Loucy (cell line): ENCODE measurements around the gene MAPKBP1.

Experiments
- H2AFZ ChIP-seq: fragments of 200-600 bp; sonication (generic); 2 replicates; pipeline ENCODE4 v1.6.0; 2016; ENCODE audit warnings: antibody characterized with exemption, mild to moderate bottlenecking, low read length, moderate library complexity
- H3F3A ChIP-seq: fragments of 200-600 bp; 2 replicates; pipeline ENCODE4 v1.6.0; 2016; ENCODE audit warnings: antibody characterized with exemption, low read depth, mild to moderate bottlenecking
- H3K27me3 ChIP-seq: fragments of 200-600 bp; sonication (generic); 2 replicates; pipeline ENCODE4 v1.6.1; 2014; ENCODE audit warnings: low read length, mild to moderate bottlenecking; ENCODE audit not compliant: insufficient read depth, poor library complexity, severe bottlenecking
- H3K36me3 ChIP-seq: fragments of 200-600 bp; sonication (generic); 2 replicates; pipeline ENCODE4 v1.6.1; 2016; ENCODE audit warnings: low read length; ENCODE audit not compliant: insufficient read depth
- H3K4me1 ChIP-seq: fragments of 200-600 bp; sonication (generic); 2 replicates; pipeline ENCODE4 v1.5.1; 2014; ENCODE audit warnings: low read length, mild to moderate bottlenecking; ENCODE audit not compliant: insufficient read depth, poor library complexity, severe bottlenecking
- H3K4me2 ChIP-seq: fragments of 200-600 bp; sonication (generic); 2 replicates; pipeline ENCODE4 v1.6.0; 2014; ENCODE audit warnings: antibody characterized with exemption, low read length, low read depth, mild to moderate bottlenecking; ENCODE audit not compliant: poor library complexity, severe bottlenecking
- H3K4me3 ChIP-seq: fragments of 200-600 bp; sonication (generic); 2 replicates; pipeline ENCODE4 v1.5.1; 2014; ENCODE audit warnings: low read length, mild to moderate bottlenecking, mixed read lengths; ENCODE audit not compliant: poor library complexity, severe bottlenecking
- H3K79me2 ChIP-seq: fragments of 200-600 bp; sonication (generic); 2 replicates; pipeline ENCODE4 v1.6.1; 2014; ENCODE audit warnings: low read length; ENCODE audit not compliant: insufficient read depth
- H3K9ac ChIP-seq: fragments of 200-600 bp; sonication (generic); 2 replicates; pipeline ENCODE4 v1.6.0; 2014; ENCODE audit warnings: mild to moderate bottlenecking, low read depth, low read length, moderate library complexity; ENCODE audit not compliant: poor library complexity, severe bottlenecking
- H3K9me2 ChIP-seq: fragments of 200-600 bp; sonication (generic); replicated peaks from 2 replicates; pipeline ENCODE4 v1.6.1; 2016; ENCODE audit warnings: low read depth, low read length, mixed read lengths
- H3K9me3 ChIP-seq: fragments of 200-600 bp; sonication (generic); 2 replicates; pipeline ENCODE4 v1.6.1; 2014; ENCODE audit warnings: mild to moderate bottlenecking, antibody characterized with exemption, low read length, low read depth; ENCODE audit not compliant: insufficient read depth
- H4K20me1 ChIP-seq: fragments of 200-600 bp; sonication (generic); 2 replicates; pipeline ENCODE4 v1.6.0; 2014; ENCODE audit warnings: antibody characterized with exemption, low read length, mild to moderate bottlenecking; ENCODE audit not compliant: insufficient read depth, poor library complexity, severe bottlenecking
- EZH2phosphoT487 ChIP-seq: fragments of 200-600 bp; IDR thresholded peaks from 2 replicates; pipeline ENCODE4 v1.6.1; 2018; ENCODE audit warnings: antibody characterized with exemption, mild to moderate bottlenecking, moderate library complexity, borderline replicate concordance
- TF ChIP-seq, protein P1 (sequence below): fragments of 200-600 bp; sonication (generic); conservative IDR thresholded peaks from 2 replicates; pipeline ENCODE4 v1.5.1; 2014; ENCODE audit warnings: mild to moderate bottlenecking, antibody characterized with exemption, low read length

MAPKBP1 gene

DNA sequence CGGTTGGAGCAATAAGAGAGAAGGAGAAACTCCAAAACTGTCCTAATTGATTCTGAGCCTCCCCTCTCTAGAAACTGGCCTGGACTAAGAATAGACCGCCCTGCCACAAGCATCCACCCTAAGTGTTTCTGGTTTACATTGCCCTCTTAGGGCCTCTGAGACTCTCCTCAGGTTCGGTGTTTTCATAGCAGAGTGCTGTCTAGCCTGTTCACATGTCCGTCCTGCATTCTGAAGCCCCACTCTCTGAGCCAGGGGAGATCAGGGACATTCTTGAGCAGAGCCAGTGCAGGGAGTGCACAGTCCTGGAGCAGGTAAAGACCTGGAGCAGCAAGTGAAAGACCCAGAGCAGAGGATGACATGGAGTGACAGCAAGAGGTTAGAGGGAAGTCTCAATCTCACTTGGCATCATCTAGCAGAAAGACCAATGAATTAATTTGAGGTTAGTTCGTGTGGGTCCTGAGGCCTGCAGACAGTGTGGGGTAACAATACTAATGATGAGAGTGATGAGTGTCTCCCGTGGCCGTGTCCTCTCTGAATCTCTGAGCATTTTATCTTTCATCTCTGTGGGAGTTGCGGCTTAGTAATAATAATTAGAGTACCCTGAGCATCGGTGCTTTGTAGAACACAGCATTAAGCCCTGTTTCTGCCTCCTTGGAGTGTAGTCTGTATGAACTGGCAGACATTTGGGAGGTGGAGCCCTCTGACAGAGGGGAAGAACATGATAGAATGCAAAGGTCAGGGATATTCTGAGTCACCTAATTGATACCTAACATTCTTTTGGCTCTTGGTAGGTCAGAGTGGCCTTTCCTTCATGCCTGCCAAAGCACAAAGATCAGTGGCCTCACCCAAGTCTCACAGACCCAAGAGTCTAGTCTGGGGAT, 24.6 kb downstream of the MAPKBP1 start:
- Histone ChIP-seq H3K4me2 (no peak overlapping the region), H3K9ac (no peak overlapping the region), H3K27me3 (no peaks in the 10 kb centered on the region), H3K9me2 (no peaks in the 10 kb centered on the region), H3K9me3 (no peaks in the 10 kb centered on the region), H2AFZ (no peak overlapping the region), H3K4me1 (peaks cover 44% of the 10 kb centered on the region), H3K36me3 (peaks cover 29% of the 10 kb centered on the region; the same call in 1 of the 2 replicates), H3K79me2 (peaks cover 20% of the 10 kb centered on the region; the same call in 1 of the 2 replicates), H4K20me1 (no peaks in the 10 kb centered on the region), H3F3A (peaks cover 5% of the 10 kb centered on the region), H3K4me3 (no peak overlapping the region)
- TF ChIP-seq, protein P1, sequence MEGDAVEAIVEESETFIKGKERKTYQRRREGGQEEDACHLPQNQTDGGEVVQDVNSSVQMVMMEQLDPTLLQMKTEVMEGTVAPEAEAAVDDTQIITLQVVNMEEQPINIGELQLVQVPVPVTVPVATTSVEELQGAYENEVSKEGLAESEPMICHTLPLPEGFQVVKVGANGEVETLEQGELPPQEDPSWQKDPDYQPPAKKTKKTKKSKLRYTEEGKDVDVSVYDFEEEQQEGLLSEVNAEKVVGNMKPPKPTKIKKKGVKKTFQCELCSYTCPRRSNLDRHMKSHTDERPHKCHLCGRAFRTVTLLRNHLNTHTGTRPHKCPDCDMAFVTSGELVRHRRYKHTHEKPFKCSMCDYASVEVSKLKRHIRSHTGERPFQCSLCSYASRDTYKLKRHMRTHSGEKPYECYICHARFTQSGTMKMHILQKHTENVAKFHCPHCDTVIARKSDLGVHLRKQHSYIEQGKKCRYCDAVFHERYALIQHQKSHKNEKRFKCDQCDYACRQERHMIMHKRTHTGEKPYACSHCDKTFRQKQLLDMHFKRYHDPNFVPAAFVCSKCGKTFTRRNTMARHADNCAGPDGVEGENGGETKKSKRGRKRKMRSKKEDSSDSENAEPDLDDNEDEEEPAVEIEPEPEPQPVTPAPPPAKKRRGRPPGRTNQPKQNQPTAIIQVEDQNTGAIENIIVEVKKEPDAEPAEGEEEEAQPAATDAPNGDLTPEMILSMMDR: no peak
- TF ChIP-seq EZH2phosphoT487: no peak

DNA sequence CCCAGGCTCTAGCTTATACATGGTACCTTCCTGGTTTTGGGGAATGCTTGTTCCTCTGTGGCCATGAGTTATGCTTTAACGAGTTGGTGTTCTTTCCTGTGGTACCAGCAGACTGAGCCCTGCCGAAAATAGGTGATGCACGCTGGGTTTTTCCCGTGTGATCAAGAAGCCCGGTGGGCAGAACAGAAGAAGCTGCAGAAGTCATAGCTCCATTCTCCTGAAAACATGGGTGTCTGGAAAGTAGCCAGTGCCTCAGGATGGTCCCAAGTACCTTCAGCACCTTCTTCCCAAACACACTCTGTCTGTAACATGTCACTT, 25.2 kb downstream of the MAPKBP1 start:
- no peak overlapping the region for H3K9ac ChIP-seq
- H3K4me2 ChIP-seq: no peak overlapping the region
- H3K79me2 ChIP-seq: peaks cover 17% of the 10 kb centered on the region; the same call in 1 of the 2 replicates
- no peak overlapping the region for H3K4me3 ChIP-seq
- peaks cover 29% of the 10 kb centered on the region; the same call in 1 of the 2 replicates for H3K36me3 ChIP-seq
- no peaks in the 10 kb centered on the region for H3K9me3 ChIP-seq
- H3K4me1 ChIP-seq: peaks cover 41% of the 10 kb centered on the region
- H3K9me2 ChIP-seq: no peaks in the 10 kb centered on the region
- no peak overlapping the region for H2AFZ ChIP-seq
- H3K27me3 ChIP-seq: no peaks in the 10 kb centered on the region
- TF ChIP-seq, protein P1: no peak
- no peak for TF ChIP-seq EZH2phosphoT487
- H4K20me1 ChIP-seq: no peaks in the 10 kb centered on the region
- peaks cover 5% of the 10 kb centered on the region for H3F3A ChIP-seq

DNA sequence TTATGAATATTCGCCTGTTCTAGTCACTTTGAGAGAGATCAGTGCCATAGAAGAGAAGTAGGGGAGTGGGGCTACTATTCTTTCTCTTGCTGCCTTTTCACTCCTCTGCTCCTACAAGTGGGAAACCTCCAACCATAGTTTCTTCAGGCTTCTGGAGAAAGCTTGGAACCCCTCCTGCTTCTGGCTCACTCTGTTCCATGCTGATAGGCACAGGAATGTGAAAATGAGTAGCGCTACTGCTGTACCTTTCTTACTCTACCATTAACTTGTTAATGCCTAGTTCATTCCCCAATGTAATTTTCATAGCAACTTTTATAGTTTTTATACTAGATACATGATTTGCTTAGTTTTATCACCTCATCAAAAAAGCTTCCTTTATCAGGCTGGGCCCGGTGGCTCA, 26.9 kb downstream of the MAPKBP1 start:
- no peaks in the 10 kb centered on the region for H4K20me1 ChIP-seq
- peaks cover 9% of the 10 kb centered on the region; the same call in 1 of the 2 replicates for H3K79me2 ChIP-seq
- H3K9me3 ChIP-seq: no peaks in the 10 kb centered on the region
- TF ChIP-seq EZH2phosphoT487: no peak
- TF ChIP-seq, protein P1: no peak
- peaks cover 29% of the 10 kb centered on the region; the same call in 1 of the 2 replicates for H3K36me3 ChIP-seq
- no peaks in the 10 kb centered on the region for H3K9me2 ChIP-seq
- no peak overlapping the region for H3K4me3 ChIP-seq
- no peak overlapping the region for H3K9ac ChIP-seq
- no peak overlapping the region for H3K4me2 ChIP-seq
- H3K4me1 ChIP-seq: peaks cover 33% of the 10 kb centered on the region
- no peaks in the 10 kb centered on the region for H3K27me3 ChIP-seq
- peaks cover under 1% of the 10 kb centered on the region for H3F3A ChIP-seq
- no peak overlapping the region for H2AFZ ChIP-seq
